SW480 (cell line): ENCODE data around the gene SLCO4C1.
"Not testable (repeated sequence)": the region's sequence is repeated elsewhere in the genome, so short reads cannot be mapped to it uniquely, and the experiment has no call there.

Experiments used
- DNase-seq: peaks from one replicate; pipeline ENCODE4 v3.0.0-alpha.2; 2016; ENCODE audit warnings: low spot score

The SLCO4C1 gene, protein sequence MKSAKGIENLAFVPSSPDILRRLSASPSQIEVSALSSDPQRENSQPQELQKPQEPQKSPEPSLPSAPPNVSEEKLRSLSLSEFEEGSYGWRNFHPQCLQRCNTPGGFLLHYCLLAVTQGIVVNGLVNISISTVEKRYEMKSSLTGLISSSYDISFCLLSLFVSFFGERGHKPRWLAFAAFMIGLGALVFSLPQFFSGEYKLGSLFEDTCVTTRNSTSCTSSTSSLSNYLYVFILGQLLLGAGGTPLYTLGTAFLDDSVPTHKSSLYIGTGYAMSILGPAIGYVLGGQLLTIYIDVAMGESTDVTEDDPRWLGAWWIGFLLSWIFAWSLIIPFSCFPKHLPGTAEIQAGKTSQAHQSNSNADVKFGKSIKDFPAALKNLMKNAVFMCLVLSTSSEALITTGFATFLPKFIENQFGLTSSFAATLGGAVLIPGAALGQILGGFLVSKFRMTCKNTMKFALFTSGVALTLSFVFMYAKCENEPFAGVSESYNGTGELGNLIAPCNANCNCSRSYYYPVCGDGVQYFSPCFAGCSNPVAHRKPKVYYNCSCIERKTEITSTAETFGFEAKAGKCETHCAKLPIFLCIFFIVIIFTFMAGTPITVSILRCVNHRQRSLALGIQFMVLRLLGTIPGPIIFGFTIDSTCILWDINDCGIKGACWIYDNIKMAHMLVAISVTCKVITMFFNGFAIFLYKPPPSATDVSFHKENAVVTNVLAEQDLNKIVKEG

DNA sequence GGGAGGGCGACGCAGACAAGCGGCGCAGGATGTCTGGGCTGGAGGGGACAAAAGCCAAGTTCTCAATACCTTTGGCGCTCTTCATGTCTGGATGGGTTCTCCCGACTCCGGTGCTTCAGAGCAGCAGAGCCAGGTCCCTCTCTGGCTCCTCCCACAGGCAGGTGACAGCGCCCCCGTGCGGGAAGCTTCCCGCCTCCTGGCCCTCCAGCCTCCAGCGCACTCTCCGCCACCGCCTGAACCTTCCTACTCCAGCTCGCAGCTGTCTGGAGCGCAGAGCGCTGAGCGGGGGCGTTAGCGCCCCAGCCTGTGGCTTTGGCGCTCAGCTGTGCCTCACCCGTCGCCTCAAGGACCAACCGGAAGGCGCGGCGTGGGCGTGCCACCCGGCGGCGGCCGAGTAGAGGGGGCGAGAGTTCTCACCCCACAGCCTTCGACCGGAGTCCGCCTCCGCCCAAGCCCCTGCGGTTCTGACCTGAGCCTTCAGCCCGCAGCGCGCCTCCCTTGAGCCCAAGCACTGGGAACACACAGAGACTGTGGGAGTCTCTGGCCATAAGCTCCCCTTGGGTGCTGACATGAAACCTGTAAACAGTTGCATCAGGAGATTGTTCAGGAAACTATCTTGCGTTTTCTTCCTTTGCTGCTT, at the start of gene SLCO4C1:
Gene SLCO4C1 (minus strand): TSS at position 107 of the 640 bp plus-strand sequence. CDS start 22 bp downstream, at position 85.
- peak; percentile 89 for DNase-seq

DNA sequence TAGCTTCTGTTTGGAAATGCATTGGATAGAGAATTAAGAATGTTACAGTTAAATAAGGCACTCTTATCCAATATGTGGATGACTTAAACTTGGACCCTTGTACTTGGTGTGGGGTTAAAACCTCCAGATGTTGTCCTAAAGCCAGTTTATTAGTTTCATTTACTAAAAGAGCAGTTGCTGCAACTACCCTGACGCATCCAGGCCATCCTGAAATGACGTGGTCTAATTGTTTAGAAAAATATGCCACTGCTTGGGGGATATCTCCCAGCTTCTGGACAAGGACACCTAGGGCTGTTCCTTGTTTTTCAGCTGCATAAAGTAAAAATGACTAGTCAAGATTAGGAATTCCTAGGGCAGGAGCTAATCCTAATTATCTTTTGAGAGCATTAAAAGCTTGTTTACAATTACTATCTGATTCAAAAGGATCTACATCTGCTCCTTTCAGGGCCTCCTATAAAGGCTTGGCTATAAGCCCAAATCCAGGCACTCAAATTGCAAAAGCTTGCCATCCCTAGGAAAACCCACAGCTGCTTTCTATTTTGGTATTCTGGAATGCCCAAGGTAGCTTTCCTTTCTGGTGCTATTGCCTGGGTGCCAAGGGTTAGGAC, 45.7 kb upstream of the SLCO4C1 start:
- no peak for DNase-seq

DNA sequence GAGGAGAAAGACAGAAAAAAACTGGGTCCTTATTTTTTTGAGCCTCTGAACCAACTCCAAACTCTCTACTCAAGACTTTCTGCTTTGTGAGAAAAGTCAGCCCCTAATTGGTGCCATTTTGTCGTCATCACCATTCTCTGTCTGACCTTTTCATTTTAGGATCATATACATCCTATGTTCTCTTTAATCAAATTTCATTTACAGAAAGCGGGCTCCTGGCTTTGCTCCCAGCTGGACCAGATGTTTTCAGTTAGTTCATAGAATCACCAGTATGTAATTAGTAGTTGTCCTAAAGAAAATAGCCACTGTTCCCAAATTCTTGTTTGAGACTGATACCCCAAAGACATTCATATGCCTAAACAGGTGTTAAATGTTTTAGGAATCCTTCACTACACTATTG, 28.6 kb upstream of the SLCO4C1 start:
- no peak for DNase-seq

DNA sequence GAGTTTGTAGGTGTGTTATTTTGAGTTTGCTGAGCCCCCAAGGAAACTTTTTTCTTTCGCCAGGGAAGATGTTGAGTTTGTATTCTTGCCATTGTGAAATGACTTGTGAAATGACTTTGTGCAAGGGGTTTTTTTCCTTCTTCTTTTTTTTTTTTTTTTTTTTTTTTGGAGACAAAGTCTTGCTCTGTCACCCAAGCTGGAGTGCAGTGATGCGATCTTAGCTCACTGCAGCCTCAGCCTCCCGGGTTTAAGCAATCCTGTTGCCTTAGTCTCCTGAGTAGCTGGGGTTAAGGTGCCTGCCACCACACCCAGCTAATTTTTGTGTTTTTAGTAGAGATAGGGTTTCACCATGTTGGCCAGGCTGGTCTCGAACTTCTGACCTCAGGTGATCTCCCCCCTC, 22.7 kb upstream of the SLCO4C1 start:
- not testable (repeated sequence) for DNase-seq

DNA sequence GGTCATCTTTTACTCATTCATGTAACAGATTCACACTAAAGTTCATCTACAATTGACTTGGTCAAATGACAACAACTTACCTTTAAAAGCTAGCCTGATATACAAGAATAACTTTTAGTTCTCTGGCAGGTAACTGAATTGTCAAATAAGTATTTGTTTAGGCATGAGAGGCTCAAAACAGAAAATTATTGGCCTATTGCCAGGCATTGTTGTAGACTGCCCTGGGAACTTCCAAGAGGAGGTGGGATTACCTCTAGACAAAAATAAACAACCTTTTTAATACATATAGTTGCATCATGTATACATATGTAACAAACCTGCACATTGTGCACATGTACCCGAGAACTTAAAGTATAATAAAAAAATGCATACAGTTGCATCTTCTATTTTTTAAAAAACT, 18.2 kb upstream of the SLCO4C1 start:
- no peak for DNase-seq

DNA sequence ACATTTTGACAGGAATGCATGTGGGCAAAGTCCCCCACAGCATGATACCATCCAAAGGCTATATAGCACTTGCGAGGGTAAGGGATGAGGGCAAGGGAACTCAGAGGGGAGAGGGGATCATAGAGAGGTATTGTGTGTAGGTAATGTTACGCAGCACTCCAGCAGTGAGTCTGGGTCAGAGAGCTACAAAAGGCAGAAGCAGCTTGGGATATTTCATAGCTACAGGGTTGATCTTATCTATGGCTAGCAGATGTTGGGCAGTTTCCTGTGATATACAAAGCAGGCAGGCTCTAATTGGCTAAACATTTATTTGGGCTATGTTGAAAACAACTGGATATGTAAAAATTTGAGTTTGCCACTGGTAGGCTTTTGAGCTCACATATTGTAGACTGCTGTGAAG, 17.8 kb upstream of the SLCO4C1 start:
- no peak for DNase-seq

DNA sequence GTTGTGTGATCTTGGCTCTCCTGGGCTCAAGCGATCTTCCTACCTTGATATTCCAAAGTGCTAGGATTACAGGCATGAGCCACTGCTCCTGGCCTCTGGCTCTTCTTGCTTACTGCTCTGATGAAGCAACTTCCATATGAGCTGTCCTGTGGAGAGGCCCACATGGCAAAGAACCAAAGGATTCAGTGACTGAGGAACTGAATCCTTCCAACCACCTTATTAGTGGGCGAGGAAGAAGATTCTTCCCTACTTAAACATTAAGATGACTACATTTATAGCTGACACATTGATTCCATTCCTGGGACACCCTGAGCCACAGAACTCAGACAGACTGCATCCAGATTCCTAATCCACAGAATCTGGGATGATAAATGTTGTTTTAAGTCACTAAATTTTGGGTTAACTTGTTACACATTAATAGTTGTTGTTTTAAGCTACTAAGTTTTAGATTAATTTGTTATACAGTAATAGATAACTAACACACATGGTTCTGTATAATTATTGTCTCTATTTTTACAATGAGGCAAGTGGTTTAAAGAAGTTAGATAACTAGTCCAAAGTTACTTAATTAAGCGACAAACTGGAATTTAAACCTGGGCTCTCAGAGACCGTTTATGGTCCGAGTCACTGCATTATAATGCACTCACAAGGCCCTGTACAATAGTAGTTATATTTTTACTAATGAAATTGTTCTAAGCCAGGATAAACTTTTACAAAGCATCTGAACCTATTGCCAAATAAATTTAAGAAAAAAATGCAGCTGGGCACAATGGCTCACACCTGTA, 16.7 kb upstream of the SLCO4C1 start:
- DNase-seq, result no peak

DNA sequence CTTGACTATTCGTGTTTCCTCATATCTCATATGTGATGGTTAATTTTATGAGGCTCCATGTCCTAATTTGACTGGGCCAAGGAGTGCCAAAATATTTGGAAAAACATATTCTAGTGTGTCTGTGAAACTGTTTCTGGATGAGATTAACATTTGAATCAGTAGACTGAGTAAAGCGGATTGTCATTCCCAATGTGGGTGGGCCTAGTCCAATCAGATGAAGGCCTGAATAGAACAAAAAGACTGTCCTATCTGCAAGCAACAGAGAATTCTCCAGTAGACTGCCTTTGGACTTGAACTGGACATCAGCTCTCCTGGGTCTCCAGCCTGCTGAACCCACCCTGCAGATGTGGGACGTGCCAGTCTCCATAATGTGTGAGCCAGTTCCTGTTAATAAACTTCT, 13.5 kb upstream of the SLCO4C1 start:
- DNase-seq, result no peak

DNA sequence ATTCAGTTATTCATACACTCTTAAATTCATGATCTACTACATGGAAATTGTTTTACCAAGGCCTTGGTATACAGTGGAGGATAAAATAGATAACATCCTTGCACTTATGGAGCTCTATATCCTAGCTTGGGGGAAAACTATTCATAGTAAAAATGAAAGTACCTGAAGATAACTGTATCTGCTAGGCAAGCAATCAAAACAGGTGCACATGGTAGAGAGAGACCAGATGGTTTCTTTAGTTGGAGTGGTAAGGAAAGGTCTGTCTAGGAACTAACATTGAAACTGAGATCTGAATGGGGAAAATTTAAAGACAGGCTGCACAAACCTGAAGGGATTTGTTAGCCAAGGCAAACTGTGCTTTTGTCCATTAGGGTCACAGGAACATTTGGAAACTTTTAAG, 11.1 kb upstream of the SLCO4C1 start:
- DNase-seq, result no peak

DNA sequence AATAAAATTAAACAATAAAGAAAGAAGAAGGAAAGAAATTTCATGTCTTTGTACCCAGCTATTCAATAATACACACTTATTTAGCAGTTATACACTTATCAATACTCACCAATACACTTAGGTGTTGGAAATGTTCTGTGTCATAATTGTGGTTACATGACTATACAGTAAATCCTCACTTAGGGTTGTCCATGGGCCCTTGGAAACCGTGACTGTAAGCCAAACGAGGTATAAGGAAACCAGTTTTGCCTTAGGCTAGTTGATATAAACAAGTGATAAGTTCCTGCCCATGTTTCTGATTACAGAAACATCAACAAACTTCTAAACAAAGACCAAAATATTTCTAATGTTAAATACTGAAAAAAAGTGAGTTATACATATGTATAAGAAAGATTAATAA, 10.0 kb upstream of the SLCO4C1 start:
- no peak for DNase-seq

DNA sequence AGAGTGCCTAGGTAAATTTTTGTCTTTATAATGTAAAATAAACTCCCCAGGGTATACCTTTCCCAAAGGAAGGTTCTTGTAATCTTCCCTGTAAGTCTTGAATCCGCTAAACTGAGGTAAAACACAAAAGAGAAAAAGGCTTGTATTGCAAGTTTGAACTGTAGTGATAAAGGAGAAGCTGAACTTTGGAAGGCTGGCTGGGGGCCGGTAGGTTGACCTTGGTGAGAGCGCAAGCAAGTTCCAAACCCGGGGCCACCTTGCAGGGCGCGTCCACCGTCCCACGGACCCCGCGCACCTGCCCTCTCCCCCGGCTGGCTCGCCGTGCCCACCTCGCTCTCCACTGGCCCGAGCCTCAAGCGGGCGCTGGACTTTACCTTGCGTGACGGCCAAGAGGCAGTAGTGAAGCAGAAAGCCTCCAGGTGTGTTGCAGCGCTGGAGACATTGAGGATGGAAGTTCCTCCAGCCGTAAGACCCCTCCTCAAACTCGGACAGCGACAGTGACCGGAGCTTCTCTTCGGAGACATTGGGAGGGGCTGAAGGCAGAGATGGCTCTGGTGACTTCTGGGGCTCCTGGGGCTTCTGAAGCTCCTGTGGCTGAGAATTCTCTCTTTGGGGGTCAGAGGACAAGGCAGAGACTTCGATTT, 428 bp downstream of the SLCO4C1 start:
- DNase-seq, result no peak

DNA sequence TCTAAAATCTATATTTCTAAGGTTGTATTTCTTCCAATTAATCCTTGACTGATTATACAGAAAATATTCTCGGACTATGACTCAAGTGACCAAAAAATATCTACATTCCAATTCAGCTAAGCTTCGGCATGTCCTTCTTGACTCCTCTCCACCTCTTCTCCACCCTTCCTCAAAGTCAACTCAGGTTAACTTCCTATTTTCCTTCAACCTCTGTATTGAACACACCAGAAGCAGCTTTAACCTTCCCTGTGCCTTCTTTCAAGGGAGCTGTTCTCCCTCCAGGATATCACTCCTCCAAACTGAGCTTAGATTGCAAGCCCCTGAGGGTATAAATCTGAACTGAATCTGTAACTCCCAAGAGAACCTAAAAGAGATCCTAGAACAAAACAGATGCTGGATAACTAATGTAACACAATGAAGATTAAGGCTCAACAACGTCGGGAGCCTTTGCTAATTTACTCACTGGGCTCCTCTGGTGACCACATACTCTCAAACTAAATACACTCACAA, 1.1 kb downstream of the SLCO4C1 start:
- DNase-seq, result no peak

DNA sequence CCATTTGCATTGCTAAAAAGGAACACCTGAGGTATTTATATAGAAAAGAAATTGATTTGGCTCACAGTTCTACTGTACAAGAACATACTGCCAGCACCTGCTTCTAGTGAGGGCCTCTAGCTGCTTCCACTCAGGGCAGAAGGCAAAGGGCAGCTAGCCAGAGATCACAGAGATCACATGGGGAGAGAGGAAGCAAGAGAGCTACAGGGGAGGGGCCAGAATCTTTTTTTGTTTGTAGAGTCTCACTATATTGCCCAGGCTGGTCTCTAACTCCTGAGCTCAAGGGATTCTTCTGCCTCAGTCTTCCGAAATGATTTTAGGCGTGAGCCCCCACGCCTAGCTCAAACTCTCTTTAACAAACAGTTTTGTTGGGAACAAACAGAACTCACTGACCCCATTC, 6.1 kb downstream of the SLCO4C1 start:
- no peak for DNase-seq

DNA sequence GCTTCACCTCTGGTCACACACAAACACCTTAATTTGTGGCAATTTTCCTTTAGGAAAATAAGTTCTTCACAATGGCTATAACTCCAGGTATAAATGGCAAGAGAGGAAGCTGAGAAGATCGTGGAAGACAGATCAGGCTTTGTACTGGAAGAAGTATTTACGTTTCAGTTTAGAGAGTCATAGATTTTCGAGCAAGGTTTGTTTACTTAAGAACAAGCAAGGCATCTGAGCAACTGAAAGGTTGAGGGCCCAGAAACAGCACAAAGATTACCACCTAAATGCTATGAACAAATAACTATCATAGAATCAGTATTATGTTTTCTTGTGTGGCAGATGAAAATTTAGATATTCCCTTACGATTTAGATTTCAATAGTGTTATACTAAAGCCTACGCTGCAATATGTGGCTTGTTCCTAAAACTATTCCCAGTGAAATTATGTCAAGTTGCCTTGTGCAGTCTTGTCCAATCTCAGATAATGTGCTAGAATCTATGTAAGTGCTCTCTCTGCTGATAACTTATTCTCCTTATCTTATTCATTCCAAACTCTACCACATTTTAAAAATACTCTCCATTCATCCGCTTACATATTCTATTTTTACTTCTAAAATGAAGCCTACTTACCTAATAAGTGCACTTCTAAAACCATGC, 6.7 kb downstream of the SLCO4C1 start:
- DNase-seq, result no peak

DNA sequence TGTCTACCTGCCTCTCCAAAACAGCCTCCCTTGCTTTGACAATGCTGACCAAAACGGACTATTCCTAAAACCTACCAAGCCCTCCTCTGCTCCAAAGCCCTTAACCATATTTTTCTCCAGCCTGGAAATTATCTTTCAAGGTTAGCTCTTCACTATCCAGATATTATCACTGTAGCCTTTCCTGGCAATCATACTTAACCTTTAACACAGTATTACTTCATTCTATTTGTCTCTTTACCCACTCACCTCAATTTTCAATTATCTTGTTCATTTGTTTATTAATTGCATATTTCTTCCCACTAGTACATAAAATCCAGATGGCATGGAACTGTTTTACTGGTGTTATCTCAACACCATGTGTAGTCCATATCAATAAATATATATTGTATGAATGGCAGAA, 7.5 kb downstream of the SLCO4C1 start:
- no peak for DNase-seq

DNA sequence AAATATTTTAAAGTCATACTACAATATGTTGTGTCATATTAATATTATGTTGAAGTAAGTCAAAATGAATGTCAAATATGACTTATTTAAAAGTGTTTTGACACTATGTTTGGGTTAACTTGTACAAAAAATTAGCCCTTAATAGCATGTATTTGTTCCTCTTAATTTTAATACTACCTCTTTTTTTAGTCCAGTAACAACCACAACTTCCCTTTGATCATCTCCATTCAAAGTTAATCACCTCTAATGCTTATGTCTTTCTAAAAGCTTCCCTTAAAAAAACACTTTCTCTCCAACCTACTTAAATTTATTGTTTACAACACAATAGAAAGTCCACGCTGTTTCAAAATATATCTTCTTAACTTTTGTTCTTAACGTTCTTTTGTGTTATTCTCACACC, 9.6 kb downstream of the SLCO4C1 start:
- no peak for DNase-seq

DNA sequence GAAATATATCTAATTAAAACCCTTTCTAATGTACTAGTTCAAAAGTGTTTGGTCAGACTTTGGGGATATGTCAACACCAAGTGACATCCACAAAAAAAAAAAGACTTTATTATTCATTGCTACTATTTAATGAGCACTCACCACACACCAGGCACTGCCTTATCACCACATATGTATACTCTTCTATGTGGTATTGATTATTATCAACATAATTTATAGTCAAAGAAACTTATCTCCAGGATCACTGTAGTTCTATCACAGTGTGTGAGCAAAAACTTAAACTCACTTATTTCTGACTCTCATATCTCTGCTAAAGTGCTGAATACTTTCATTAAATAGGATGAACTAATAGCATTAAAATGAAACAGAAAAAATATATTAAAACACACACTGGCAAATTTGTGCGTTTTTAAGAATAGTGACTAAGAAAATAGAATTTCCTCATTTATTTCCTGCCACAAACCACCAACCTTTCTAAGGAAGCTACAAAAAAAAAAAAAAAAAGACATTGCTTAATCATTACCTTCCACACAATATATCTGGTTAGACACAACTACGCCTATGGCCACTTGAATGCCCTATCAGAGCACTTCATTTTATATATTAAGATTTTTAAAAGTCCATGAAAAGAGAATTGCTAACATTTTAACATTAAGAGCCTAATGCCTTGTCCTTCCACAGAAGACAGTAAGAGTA, 12.8 kb downstream of the SLCO4C1 start:
- DNase-seq, result no peak

DNA sequence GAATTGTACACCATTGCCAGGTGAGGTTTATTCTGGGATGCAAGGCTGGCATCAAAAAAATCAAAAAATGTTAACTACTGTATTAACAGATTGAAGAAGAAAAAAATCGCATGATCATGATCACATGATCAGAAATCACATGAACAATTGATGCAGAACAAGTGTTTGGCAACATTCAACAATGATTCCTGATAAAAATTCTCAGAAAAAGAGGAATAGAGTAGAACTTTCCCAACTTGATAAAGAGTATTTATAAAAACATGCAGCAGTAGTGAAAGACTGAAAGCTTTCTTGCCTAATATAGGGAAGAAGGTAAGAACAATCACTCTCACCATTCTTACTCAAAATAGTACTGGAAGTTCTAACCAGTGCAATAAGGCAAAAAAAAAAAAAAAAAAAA, 16.4 kb downstream of the SLCO4C1 start:
- DNase-seq, result no peak

DNA sequence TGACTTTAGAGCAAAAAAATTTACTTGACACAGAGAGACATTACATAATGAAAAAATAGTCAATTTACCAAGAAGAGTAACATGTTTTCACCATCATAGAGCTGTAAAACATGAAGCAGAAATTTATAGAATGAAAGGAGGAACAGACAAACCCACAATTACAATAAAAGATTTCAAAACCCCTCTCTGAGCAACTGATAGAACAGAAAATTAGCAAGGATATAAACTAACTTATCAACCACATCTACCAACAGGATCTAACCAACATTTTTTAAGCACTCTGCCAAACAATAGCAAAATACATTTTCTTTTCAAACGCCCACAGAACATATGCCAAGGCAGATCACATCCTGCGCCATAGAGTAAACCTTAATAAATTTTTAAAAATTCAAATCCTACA, 17.9 kb downstream of the SLCO4C1 start:
- no peak for DNase-seq

DNA sequence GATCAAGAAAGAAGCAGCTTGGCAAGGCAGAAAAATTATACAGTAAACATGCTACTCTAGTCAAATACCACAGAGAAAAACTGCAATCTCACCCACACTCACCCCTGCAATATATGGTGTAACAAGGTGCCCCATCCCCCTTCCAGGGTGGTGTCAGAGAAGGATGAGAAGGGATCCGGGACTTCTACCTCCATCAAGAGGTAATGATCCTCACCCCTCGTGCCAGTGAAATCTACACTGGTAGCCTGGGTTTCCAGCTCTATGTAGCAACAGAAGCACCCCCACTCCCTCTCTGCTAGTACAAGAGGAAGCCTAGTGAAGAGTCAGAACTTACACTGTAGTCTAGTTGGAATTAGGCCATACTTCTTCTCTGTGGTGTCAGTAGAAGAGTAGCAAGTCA, 18.9 kb downstream of the SLCO4C1 start:
- no peak for DNase-seq
